Measurements from ENCODE around the gene TIMM21.

TIMM21 gene

GRCh38 chr18:74132201-74132600 lies 16.1 kb upstream of the TIMM21 start:
- peak; percentile 45 for DNase-seq (ENCODE audit: low read depth)
- TF ChIP-seq CTCF (conservative IDR thresholded peaks at IDR 0.05; ENCODE audit: low read depth, low read length): no peak
- no peak overlapping the region for H3K4me3 ChIP-seq (ENCODE audit: low read depth, low read length)

GRCh38 chr18:74137920-74138538 lies 10.3 kb upstream of the TIMM21 start:
- no peak overlapping the region for H3K4me3 ChIP-seq (ENCODE audit: low read depth, low read length)
- no peak for TF ChIP-seq CTCF (conservative IDR thresholded peaks at IDR 0.05; ENCODE audit: low read depth, low read length)
- no peak for DNase-seq (ENCODE audit: low read depth)

- peak; percentile 23 for DNase-seq (ENCODE audit: low read depth)
- no peak for TF ChIP-seq CTCF (conservative IDR thresholded peaks at IDR 0.05; ENCODE audit: low read depth, low read length)
- H3K4me3 ChIP-seq (ENCODE audit: low read depth, low read length): no peak overlapping the region
Observed at GRCh38 chr18:74139411-74139810, 8.9 kb upstream of the TIMM21 start.

GRCh38 chr18:74139888-74140287 lies 8.4 kb upstream of the TIMM21 start:
- DNase-seq (ENCODE audit: low read depth): peak; percentile 76
- no peak for TF ChIP-seq CTCF (conservative IDR thresholded peaks at IDR 0.05; ENCODE audit: low read depth, low read length)
- no peak overlapping the region for H3K4me3 ChIP-seq (ENCODE audit: low read depth, low read length)

- TF ChIP-seq CTCF (conservative IDR thresholded peaks at IDR 0.05; ENCODE audit: low read depth, low read length): no peak
- H3K4me3 ChIP-seq (ENCODE audit: low read depth, low read length): no peak overlapping the region
- DNase-seq (ENCODE audit: low read depth): no peak
Observed at GRCh38 chr18:74140582-74140981, 7.7 kb upstream of the TIMM21 start.

- TF ChIP-seq CTCF (conservative IDR thresholded peaks at IDR 0.05; ENCODE audit: low read depth, low read length): no peak
- no peak overlapping the region for H3K4me3 ChIP-seq (ENCODE audit: low read depth, low read length)
- DNase-seq (ENCODE audit: low read depth): no peak
Observed at GRCh38 chr18:74141667-74142066, 6.7 kb upstream of the TIMM21 start.

- no peak overlapping the region for H3K4me3 ChIP-seq (ENCODE audit: low read depth, low read length)
- peak; percentile 33 for DNase-seq (ENCODE audit: low read depth)
Observed at GRCh38 chr18:74142252-74142651, 6.1 kb upstream of the TIMM21 start.

More at GRCh38 chr18:74142252-74142651, 6.1 kb upstream of the TIMM21 start:
- no peak for TF ChIP-seq CTCF (conservative IDR thresholded peaks at IDR 0.05; ENCODE audit: low read depth, low read length)

Measured in choroid plexus epithelial cell (primary cell).